ENCODE results near the gene TMEM150C.

Gene TMEM150C

DNA sequence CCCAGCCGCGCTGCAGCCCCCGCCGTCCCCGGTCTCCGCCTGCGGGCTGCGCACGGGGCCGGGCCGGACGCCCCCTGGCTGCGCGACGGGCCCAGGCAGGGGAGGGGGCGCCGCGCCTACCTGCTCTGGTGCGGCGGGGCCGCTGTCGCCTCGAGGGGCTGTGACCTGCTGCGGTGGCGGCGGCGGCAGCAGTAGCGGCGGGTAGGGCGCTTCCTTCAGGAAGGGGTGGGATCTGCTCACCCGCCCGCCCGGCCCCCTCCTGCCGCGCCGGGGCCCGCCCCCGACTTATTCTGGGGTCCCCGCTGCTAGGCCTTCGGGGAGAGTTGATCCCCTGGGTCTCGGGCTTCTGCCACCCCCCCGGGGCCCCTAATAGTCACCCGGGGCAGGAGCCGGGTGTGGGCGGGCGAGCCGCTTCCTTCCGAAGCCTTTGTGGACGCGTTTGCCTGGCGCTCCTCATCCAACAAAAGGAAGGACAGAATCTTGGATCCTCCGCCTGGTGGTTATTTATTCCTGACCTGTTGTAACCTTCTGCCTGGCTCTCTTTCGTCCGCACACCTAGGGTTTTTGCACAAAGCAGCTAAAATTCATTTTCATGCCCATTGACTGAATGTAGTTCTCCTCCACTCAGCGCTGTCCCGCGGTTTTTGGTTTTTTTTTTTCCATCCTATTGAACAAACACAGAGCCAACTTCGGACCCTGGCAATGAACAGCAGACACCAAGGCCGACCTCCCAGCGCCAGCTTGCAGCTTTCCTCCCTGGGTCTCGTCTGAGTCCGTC is at the start of gene TMEM150C:
Gene TMEM150C (minus strand): TSS at position 203 of the 778 bp plus-strand sequence. CDS start 57,331 bp downstream, outside the sequence.
- no peak for DNase-seq

DNA sequence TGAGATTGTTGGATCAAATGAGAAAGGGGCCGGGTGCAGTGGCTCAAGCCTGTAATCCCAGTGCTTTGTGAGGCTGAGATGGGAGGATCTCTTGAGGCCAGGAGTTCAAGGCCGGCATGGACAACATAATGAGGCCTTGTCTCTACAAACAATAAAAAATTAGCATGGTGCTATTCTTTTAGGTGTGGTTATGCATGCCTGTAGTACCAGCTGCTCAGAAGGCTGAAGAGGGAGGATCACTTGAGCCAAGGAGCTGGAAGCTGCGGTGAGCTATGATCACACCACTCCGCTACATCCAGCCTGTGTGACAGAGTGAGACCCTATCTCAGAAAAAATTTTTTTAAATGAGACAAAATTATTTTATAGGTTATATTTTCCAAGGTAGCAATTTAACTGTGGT is 49.7 kb upstream of the TMEM150C start:
- no peak for DNase-seq

DNA sequence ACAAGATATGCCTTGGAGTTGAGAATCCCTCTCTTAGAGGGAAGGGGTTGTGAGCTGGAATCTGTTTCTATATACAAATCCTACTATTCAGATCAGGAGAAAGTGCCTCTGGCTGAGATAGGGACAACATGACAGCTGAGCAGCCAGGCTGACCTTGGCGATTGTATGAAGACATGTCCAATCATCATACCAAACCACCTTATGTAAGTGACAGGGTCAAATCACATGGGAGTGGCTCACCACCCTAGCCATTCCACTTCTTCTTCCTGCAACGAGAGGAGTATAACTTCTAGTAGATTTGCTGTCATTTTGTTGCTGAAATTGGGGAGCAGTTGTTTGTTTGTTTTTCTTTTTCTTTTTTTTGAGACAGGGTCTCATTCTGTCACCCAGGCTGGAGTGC is 48.3 kb upstream of the TMEM150C start:
- DNase-seq: no peak

DNA sequence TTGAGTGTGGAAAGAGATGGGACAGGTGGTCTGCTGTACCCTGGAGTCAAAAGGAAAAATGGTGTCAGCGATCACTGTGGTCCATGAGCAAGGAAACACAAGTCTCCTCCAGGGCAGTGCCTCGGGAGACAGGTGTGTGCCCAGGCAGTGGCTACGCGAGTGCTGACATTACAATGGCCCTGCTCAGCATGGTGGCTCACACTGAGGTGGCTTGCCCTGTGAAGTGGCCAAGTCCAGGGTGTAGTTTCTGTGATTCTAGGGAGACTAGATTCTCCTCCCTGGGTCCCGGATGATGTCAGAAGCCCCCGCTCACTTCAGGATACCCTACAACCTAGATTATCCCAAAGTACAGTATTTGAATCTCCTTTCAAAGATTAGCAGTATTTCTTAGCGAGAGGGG is 44.8 kb upstream of the TMEM150C start:
- DNase-seq: no peak

DNA sequence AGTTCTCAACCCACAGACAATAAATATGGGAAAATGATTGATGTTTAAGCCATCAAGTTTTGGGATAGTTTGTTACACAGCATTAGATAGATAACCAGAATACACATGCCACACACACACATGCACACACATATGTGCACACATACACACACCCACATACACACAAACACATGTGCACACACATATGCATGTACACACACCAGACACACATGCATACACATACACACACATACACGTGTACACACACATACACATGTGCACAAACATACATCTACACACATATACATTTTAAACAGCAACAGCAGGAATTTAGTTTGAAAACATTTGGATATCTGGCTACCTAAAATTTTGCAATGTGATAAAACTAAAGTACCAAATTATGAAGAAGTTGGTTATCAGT is 42.7 kb upstream of the TMEM150C start:
- DNase-seq: no peak

DNA sequence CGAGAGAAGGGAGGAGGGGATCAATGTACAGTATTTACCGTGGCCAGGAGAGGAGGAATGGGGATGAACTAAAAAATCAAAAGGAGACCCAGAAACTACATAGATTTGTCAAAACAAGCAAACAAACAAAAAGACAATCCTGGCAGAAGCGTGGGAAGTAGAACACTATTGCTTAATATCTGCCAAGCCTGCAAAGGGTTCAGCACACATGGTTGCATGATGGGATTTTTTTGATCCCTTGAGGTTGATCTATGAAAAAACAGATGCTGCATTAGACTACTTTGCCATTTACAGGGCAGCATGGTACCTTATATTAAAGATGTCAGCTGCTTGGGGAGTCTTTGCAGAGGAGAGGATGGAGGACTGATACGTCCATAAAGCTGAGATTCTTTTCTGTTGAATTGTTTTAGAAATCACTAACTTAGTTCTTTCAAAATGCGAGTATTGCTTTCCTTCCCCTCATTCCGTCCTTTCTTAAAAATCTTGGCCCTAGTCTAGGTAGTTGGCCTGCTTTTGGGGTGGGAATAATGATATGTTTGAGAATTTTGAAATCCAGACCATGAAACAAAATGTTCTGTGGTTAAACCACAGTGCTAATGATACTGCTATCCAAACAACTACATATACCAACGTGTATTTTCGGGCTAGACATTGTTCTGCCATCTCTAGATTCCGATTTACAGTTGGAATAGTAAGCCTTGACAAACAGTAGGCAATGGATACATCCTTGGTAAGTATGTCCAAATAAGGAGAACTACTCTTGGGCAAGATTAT is 39.6 kb upstream of the TMEM150C start:
- no peak for DNase-seq

DNA sequence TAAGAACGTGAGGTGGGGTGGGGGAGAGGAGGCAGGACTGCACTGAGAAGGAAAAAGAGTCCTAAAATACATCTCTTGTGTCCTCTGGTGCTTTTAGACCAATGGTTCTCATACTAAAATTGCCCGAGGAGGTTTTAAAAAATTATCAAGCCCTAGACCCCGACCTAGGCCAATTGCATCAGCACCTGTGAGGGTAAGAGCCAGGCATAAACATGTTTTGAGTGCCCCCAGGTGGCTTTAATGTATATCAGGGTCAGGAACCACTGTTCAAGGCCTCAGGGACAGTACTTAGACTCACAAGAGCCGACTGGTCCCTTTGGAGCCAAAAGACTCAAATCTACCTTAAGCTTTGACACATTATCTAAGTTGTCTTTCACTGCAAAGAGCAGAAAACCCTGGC is 37.5 kb upstream of the TMEM150C start:
- no peak for DNase-seq

DNA sequence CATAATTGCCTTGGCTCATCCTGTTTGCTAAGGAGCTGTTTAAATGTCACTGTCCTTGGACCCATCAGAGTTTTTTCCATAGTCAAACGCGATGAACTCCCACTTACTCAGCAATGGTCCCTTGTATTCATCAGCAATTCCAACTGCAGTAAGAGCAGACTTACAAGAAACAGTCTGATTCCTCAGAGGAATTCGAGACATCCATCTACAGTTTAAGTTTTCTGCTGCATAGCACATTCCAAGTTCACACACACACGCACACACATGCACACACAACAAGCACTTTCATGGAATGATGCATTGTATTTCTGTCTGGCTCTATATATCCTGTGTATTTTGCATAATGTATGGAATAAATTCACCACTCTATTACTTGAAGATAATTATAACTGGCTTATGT is 32.7 kb upstream of the TMEM150C start:
- no peak for DNase-seq

DNA sequence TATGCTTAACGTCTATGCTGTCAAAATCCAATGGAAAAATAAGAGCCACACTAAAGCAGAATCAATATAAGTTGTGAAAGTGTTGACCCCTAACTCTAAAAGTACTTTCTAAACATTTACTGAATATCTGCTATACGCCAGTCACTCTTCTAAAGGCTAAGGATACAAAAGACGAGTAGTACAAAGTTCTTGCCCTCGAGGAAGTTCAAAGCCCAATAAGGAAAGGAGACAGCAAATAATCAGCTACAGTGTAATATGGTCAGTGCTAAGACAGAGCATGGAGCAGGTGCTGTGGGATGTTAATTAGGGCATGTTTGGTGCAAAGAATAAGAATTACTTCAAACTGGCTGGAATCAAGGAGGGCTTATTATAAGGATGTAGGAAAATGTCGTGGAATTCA is 31.6 kb upstream of the TMEM150C start:
- no peak for DNase-seq

DNA sequence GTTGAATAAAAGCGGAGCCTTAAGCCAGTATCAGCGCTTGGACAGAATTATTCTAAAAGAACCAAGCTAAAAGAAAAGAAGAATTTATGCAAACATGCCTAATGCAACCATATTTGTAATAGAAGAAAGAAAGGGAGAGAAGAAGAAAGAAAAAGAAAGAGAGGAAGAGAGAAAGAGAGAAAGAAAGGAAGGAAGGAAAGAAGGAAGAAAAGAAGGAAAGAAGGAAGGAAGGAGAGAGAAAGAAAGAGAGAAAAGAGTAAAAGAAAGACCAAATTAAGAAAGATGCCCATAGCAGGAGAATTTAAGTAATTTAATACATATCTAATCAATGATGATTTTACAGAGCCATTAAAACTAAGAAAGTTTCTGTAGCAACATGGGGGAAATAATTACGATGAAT is 30.9 kb upstream of the TMEM150C start:
- DNase-seq: no peak

DNA sequence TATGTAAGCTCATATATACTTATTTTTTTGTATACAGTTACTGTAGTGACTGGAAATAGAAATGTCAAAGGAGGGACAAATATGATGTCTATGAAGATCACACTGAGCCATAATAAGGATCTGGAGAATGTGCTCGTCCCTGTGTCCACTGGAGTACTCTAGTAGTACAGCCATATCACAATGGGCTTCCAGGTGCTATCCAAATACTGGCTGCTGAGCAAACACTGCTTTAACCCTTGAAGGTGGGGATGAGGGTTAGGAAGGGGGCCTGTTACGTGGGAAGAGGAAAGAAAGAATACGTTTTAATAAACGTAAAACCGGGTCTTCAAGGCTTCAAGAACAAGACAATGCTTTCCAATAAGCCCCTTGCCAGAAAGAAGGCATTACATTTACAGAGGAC is 29.8 kb upstream of the TMEM150C start:
- no peak for DNase-seq

DNA sequence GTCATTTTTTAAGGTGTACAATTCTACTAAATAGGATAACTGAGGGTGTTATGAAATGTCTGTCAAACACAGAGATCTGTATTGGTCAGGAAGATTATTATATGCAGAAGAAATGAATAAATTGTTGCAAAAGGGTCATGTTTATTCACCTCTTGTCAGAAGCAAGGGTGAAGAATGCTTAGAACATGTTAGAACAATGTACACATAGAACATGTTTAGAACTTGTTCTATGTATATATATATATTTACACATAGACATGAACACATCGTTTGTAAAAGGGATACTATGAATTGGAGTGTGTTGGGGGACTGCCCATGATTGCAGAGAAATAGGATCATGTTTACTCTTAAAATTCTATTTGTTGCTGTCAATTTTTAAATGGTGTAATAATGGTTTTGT is 28.0 kb upstream of the TMEM150C start:
- no peak for DNase-seq

DNA sequence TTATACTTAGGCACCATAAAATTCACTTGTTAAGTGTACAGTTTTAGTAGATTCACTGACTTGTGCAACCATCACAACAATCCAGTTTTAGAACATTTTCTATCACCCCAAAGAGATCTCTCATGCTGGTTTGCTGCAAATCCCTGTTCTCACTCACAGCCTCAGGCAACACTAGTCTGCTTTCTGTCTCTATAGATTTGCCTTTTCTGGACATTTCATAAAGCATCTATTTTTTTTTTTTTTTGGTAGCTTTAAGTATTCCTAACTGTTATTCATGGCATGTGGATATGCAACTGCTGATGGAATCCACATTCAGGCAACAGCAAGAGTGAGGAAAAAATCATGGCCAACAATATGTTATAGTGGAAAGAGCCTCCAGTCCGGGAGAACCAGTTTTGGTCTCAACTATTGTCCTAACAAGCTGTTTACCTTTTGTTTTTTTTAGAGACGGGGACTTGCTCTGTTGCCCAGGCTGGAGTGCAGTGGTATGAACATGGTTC is 27.0 kb upstream of the TMEM150C start:
- no peak for DNase-seq

DNA sequence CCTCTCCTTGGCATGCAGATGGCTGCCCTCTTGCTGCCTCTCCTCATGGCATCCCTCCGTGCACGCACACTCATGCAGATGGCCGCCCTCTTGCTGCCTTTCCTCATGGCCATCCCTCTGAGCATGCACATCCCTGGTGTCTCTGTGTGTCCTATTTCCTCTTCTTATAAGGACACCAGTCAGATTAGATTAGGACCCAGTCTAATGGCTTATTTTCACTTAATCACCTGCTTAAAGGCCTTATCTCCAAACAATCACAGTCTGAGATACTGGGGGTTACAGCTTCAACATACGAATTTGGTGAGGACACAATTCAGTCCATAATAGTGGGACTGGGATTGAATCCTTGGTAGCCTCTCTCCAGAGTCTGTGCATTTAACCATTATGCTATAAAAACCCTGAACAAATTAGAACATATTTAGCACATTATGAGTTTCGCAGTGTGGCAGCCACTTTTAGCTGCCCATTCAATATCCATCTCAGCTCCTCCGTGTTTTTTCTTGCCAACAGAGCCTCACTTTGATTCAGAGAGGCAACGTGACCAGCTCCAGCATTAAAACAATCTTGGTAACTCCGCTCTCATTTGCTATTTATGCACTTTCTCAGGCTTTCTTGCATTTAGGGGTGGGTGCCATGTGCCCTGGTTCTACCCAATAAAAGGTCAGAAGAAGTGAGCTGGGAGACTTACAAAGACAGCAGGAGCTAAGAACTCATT is 26.2 kb upstream of the TMEM150C start:
- DNase-seq: no peak

DNA sequence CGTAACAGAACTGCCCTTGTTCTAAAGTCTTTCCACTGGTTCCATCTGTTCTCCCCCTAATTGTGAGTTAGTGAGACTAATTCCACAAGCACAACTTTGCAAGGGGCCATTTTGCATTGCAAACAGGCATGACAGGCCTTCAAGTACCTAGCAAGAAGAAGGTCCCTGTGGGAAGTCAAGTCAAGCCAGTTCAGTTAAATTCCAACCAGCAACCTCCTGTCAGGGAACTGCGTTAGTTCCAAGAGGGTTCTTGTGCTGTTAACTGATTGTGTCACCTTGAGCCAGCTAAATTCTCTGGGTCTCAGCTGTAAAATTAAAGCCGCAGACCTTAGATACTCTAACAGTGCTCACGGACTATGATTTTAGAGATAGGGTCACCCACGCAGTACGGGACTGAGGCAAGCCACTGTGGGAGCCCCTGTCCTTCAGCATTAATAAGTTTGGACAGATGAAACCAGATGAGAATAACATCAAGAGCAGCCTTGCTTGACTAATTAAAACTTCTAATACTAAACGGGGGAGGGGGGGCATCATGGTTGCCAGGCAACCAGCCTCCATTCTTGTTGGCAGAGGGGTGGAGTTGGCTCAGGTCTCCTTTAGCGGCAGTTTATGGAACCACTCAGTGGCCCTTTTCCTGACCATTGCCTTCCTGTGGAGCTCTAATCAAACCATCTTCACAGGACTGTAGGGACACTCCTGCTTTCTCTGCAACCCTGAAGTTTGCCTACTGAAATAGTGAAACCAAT is 24.1 kb upstream of the TMEM150C start:
- DNase-seq: no peak

DNA sequence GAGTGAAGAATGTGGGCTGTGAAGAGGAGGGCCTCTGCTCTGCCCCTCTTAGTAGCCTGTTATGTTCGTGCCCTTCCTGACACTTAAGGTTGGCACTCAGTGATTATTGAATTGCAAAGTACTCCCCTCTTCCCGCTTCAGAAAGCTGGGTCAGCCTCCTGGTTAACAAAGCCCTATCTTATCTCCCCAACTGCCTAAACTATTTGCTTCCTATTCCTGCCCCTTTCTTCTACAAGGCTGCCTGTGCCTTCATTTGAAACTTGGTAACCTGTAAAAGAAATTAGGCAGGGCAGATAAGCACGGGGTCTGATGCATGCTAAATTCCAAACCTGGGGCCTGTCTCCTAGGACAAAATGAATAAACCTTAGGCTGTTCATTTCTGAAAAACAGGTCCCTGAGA is 23.1 kb upstream of the TMEM150C start:
- no peak for DNase-seq

DNA sequence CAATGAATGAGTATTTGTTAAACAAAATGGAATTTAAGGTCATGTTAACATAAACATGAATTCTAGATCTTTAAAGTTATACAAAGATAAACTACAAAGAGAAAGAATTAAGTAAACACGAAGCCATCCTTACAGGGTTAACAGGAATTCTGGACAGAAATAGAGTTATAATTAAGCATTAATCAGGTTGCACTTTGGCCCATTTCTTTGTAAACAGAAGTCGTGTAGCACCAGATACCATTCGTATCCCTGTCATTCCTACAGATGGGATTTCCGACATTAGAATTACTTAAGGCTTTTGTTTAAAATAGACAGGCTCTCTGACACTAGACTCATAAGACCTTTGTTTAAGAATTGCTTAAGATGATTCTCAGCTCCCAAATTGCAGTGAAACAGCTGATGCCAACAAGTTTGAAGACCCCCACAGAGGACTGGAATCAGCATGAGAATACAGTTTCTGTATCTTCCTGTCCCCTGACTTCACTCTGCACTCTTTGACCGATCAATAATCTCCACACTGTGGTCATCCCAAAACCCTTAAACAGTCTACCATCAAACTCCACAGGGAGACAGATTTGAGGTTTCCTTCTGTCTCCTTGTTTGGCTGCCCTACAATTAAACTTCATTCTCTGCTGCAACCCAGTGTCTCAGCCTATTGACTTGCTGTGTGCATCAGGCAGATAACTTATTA is 22.3 kb upstream of the TMEM150C start:
- no peak for DNase-seq

DNA sequence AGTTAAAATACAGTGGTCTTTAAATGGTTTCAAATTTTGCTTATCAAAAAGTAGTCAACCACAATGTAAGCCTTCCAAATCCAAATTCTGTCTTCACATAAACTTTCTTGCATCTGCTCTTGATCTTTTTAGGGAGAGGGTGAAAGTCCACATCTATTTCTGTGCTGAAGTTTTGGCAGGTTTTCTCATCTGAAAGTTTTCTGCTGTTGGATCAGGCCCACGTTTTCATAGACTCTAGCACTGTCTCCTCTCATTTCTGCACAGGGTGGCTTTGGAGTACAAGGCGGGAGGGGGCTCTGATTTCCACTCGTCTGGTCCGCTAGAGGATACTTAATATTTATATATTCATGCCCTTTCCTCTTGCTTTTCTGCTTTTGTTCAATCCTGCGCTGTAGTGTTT is 18.1 kb upstream of the TMEM150C start:
- no peak for DNase-seq

DNA sequence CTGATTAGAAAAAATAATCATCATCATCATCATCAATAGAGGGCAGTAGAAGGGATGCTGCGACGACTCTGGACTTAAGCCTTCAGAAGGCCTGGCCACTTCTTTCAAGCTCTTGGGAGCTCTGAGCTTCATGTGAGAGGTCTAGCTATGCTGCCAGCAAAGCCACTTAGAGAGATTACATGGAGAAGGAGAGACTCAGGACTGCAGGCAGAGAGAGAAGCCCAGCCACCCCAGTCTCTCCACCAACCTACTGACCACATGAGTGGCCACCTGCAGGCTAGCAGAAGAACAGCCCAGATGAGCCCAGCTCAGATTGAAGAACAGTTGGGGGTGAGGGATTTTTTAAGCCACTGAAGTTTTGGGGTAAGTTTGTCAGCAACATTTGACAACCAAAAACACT is 17.1 kb upstream of the TMEM150C start:
- DNase-seq: no peak

DNA sequence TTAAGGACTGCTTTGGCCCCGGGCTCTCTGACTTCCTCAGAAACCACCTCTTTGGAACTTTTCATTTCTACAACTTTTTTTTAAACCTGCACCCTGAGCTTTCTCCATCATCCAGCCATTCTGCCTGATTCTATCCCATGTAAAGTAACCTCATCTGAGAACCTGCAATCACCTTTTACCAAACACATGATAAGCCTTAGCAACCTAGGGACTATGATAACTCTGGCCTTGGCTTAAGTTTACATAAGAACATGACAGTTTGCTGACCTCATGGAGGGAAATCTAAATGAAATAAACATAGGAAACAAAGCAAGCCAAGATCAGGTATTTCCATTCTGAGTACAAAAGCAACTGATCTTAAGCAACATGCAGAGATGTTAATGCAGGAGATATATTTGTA is 15.7 kb upstream of the TMEM150C start:
- DNase-seq: no peak

DNA sequence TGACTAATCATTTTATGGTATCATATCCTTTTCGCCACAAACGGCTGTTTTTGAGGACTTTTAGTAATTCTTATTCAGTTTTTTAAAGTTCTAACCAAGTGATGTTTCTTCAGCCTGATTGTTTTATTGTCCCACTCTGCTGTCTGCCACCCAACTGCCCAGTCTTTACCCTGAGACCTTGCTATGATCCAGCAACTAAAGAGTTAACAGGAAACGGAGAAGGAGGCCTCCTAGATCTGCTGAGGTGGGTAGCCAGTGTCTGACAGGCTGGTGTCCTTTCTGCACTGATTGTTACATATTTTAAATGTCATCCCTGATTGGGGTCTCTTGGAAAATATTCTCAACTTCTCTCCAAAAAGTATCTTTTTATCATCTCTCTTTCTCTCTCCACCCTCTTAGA is 7.9 kb upstream of the TMEM150C start:
- DNase-seq: no peak

DNA sequence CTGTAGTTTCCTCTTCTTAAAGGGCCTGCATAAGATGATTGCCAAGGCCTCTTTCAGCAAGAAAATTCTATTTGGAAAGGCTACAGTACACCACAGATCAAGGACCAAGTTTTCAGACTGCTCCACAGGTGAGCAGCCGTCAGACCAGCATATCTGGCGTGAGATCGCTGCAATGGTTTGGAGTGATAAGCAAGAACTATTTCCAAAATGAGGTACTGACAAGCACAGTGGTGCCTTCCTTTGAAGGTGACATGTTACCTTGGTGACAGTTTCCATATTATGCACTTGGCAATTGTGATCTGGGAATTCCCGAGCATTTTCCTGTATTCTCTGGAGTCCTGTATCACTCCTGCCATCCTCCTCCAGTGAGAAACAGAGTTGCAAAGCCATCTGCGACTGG is 7.3 kb upstream of the TMEM150C start:
- no peak for DNase-seq
